Loucy (cell line): ENCODE results near the gene CRYM.

Experiments used
- H2AFZ ChIP-seq: fragments of 200-600 bp; sonication (generic); 2 replicates; pipeline ENCODE4 v1.6.0; 2016; ENCODE audit warnings: antibody characterized with exemption, mild to moderate bottlenecking, low read length, moderate library complexity
- H3F3A ChIP-seq: fragments of 200-600 bp; 2 replicates; pipeline ENCODE4 v1.6.0; 2016; ENCODE audit warnings: antibody characterized with exemption, low read depth, mild to moderate bottlenecking
- H3K27me3 ChIP-seq: fragments of 200-600 bp; sonication (generic); 2 replicates; pipeline ENCODE4 v1.6.1; 2014; ENCODE audit warnings: low read length, mild to moderate bottlenecking; ENCODE audit not compliant: insufficient read depth, poor library complexity, severe bottlenecking
- H3K36me3 ChIP-seq: fragments of 200-600 bp; sonication (generic); 2 replicates; pipeline ENCODE4 v1.6.1; 2016; ENCODE audit warnings: low read length; ENCODE audit not compliant: insufficient read depth
- H3K4me1 ChIP-seq: fragments of 200-600 bp; sonication (generic); 2 replicates; pipeline ENCODE4 v1.5.1; 2014; ENCODE audit warnings: low read length, mild to moderate bottlenecking; ENCODE audit not compliant: insufficient read depth, poor library complexity, severe bottlenecking
- H3K4me2 ChIP-seq: fragments of 200-600 bp; sonication (generic); 2 replicates; pipeline ENCODE4 v1.6.0; 2014; ENCODE audit warnings: antibody characterized with exemption, low read length, low read depth, mild to moderate bottlenecking; ENCODE audit not compliant: poor library complexity, severe bottlenecking
- H3K4me3 ChIP-seq: fragments of 200-600 bp; sonication (generic); 2 replicates; pipeline ENCODE4 v1.5.1; 2014; ENCODE audit warnings: low read length, mild to moderate bottlenecking, mixed read lengths; ENCODE audit not compliant: poor library complexity, severe bottlenecking
- H3K79me2 ChIP-seq: fragments of 200-600 bp; sonication (generic); 2 replicates; pipeline ENCODE4 v1.6.1; 2014; ENCODE audit warnings: low read length; ENCODE audit not compliant: insufficient read depth
- H3K9ac ChIP-seq: fragments of 200-600 bp; sonication (generic); 2 replicates; pipeline ENCODE4 v1.6.0; 2014; ENCODE audit warnings: mild to moderate bottlenecking, low read depth, low read length, moderate library complexity; ENCODE audit not compliant: poor library complexity, severe bottlenecking
- H3K9me2 ChIP-seq: fragments of 200-600 bp; sonication (generic); replicated peaks from 2 replicates; pipeline ENCODE4 v1.6.1; 2016; ENCODE audit warnings: low read depth, low read length, mixed read lengths
- H3K9me3 ChIP-seq: fragments of 200-600 bp; sonication (generic); 2 replicates; pipeline ENCODE4 v1.6.1; 2014; ENCODE audit warnings: mild to moderate bottlenecking, antibody characterized with exemption, low read length, low read depth; ENCODE audit not compliant: insufficient read depth
- H4K20me1 ChIP-seq: fragments of 200-600 bp; sonication (generic); 2 replicates; pipeline ENCODE4 v1.6.0; 2014; ENCODE audit warnings: antibody characterized with exemption, low read length, mild to moderate bottlenecking; ENCODE audit not compliant: insufficient read depth, poor library complexity, severe bottlenecking
- CTCF ChIP-seq: fragments of 200-600 bp; sonication (generic); conservative IDR thresholded peaks from 2 replicates; pipeline ENCODE4 v1.5.1; 2014; ENCODE audit warnings: mild to moderate bottlenecking, antibody characterized with exemption, low read length
- EZH2phosphoT487 ChIP-seq: fragments of 200-600 bp; IDR thresholded peaks from 2 replicates; pipeline ENCODE4 v1.6.1; 2018; ENCODE audit warnings: antibody characterized with exemption, mild to moderate bottlenecking, moderate library complexity, borderline replicate concordance

The CRYM gene

GRCh38 chr16:21219551-21219950 lies 58.5 kb downstream of the CRYM start:
- no peaks in the 10 kb centered on the region for H4K20me1 ChIP-seq
- H3K9ac ChIP-seq: no peak overlapping the region
- H3K9me2 ChIP-seq: no peaks in the 10 kb centered on the region
- H2AFZ ChIP-seq: no peak overlapping the region
- no peak overlapping the region for H3K4me3 ChIP-seq
- H3K79me2 ChIP-seq: no peaks in the 10 kb centered on the region
- no peaks in the 10 kb centered on the region for H3K36me3 ChIP-seq
- H3K4me1 ChIP-seq: no peaks in the 10 kb centered on the region
- H3K4me2 ChIP-seq: no peak overlapping the region
- no peak for TF ChIP-seq EZH2phosphoT487
- TF ChIP-seq CTCF: no peak
- H3K9me3 ChIP-seq: no peaks in the 10 kb centered on the region
- no peaks in the 10 kb centered on the region for H3K27me3 ChIP-seq
- no peaks in the 10 kb centered on the region for H3F3A ChIP-seq

GRCh38 chr16:21218153-21218552 lies 59.9 kb downstream of the CRYM start:
- Histone ChIP-seq H3K9me3 (no peaks in the 10 kb centered on the region), H3F3A (no peaks in the 10 kb centered on the region), H3K4me3 (no peak overlapping the region), H3K27me3 (no peaks in the 10 kb centered on the region), H3K4me1 (no peaks in the 10 kb centered on the region), H3K79me2 (no peaks in the 10 kb centered on the region), H4K20me1 (no peaks in the 10 kb centered on the region), H3K9ac (no peak overlapping the region), H2AFZ (no peak overlapping the region), H3K4me2 (no peak overlapping the region), H3K36me3 (no peaks in the 10 kb centered on the region), H3K9me2 (no peaks in the 10 kb centered on the region)
- no peak for TF ChIP-seq CTCF
- no peak for TF ChIP-seq EZH2phosphoT487

- H3K9me3 ChIP-seq: no peaks in the 10 kb centered on the region
- H2AFZ ChIP-seq: no peak overlapping the region
- H3K36me3 ChIP-seq: no peaks in the 10 kb centered on the region
- H3K9me2 ChIP-seq: no peaks in the 10 kb centered on the region
- H4K20me1 ChIP-seq: no peaks in the 10 kb centered on the region
- no peak overlapping the region for H3K4me3 ChIP-seq
- no peak overlapping the region for H3K4me2 ChIP-seq
- H3K27me3 ChIP-seq: no peaks in the 10 kb centered on the region
- H3K79me2 ChIP-seq: no peaks in the 10 kb centered on the region
- no peak overlapping the region for H3K9ac ChIP-seq
- no peaks in the 10 kb centered on the region for H3K4me1 ChIP-seq
- no peak for TF ChIP-seq CTCF
- no peak for TF ChIP-seq EZH2phosphoT487
- no peaks in the 10 kb centered on the region for H3F3A ChIP-seq
Observed at GRCh38 chr16:21217121-21217520, 61.0 kb downstream of the CRYM start.
